Measurements from ENCODE around the gene SLC39A9. TPM values are rescaled to one million over a fixed set of nuclear protein-coding genes. Genes with fewer than 3 reads are reported as not detected.

The SLC39A9 gene
- total RNA-seq, 2 donors from 2014 or later, result 79.7 to 83.1 TPM

DNA sequence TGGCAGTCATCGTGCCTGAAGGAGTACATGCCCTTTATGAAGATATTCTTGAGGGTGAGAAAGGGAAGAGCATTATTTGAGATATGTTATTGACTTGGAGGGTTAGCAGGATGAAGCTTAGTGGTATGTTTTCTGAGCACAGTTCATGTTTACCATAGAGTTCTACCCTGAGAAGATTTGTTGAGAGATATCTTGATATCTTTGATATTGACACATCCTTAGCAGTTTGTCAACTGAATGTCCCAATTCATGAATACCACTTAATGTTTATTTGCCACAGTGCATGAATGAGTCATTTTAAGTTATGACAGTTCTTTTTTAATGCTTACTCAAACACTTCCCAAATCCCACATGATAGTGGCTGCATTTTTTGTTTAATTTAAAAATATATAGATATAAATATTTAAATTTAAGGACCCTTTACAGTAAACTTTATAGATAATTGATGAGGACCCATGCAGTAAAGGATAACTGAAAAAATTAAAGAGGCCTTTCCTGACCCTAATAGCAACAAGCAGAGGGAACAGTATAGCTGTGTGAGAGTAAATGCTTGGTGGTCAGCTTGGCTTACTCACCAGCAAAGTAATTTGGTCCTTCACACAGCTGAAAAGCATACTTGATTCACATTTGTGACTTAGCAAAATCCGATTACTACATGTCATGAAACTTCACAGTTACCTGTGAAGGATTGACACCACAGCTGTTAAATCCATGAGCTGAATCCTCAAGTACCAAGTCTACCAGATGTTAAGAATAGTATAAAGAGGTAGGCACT, 25.8 kb downstream of the SLC39A9 start:
- H3K4me3 ChIP-seq, result no peak overlapping the region

DNA sequence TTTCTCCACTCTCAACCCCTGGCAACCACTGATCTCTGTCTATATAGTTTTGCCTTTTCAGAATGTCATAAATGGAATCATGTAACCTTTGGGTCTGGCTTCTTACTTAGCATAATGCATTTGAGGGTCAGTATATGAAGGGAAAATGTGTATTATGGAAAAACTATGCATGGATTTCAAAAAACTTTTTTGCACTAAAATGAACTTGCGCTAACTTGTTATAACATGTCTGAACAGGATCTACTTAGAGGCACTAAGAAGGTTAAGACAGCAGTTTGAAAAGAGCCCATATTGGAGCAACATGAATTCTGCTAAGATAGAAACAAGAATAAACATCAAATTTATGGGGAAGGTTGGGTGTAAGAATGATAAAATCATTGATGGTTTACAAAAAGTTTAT, 29.1 kb downstream of the SLC39A9 start:
- no peaks in the 10 kb centered on the region for H3K4me1 ChIP-seq
- H3K36me3 ChIP-seq, result no peaks in the 10 kb centered on the region
- H3K9ac ChIP-seq (ENCODE audit: low read depth in 2 of 2, low read length in 2 of 2), result no peak overlapping the region
- no peaks in the 10 kb centered on the region for H3K9me3 ChIP-seq
- H3K4me3 ChIP-seq, result no peak overlapping the region
- no peaks in the 10 kb centered on the region for H3K27me3 ChIP-seq
- H3K27ac ChIP-seq, result no peak overlapping the region
- DNase-seq, result no peak
- intact Hi-C loops (cut with DNase I), result no loop called here
- TF ChIP-seq, protein P1, sequence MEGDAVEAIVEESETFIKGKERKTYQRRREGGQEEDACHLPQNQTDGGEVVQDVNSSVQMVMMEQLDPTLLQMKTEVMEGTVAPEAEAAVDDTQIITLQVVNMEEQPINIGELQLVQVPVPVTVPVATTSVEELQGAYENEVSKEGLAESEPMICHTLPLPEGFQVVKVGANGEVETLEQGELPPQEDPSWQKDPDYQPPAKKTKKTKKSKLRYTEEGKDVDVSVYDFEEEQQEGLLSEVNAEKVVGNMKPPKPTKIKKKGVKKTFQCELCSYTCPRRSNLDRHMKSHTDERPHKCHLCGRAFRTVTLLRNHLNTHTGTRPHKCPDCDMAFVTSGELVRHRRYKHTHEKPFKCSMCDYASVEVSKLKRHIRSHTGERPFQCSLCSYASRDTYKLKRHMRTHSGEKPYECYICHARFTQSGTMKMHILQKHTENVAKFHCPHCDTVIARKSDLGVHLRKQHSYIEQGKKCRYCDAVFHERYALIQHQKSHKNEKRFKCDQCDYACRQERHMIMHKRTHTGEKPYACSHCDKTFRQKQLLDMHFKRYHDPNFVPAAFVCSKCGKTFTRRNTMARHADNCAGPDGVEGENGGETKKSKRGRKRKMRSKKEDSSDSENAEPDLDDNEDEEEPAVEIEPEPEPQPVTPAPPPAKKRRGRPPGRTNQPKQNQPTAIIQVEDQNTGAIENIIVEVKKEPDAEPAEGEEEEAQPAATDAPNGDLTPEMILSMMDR (IDR thresholded peaks at IDR 0.05), result no peak

More for the DNA sequence above, 25.8 kb downstream of the SLC39A9 start:
- intact Hi-C loops (cut with DNase I), result no loop called here
- Histone ChIP-seq H3K27me3 (no peaks in the 10 kb centered on the region), H3K9me3 (no peaks in the 10 kb centered on the region), H3K4me1 (no peaks in the 10 kb centered on the region), H3K27ac (no peak overlapping the region), H3K36me3 (no peaks in the 10 kb centered on the region), H3K9ac (ENCODE audit: low read depth in 2 of 2, low read length in 2 of 2) (no peak overlapping the region)
- TF ChIP-seq, protein P1 (IDR thresholded peaks at IDR 0.05), result no peak
- DNase-seq, result no peak

DNA sequence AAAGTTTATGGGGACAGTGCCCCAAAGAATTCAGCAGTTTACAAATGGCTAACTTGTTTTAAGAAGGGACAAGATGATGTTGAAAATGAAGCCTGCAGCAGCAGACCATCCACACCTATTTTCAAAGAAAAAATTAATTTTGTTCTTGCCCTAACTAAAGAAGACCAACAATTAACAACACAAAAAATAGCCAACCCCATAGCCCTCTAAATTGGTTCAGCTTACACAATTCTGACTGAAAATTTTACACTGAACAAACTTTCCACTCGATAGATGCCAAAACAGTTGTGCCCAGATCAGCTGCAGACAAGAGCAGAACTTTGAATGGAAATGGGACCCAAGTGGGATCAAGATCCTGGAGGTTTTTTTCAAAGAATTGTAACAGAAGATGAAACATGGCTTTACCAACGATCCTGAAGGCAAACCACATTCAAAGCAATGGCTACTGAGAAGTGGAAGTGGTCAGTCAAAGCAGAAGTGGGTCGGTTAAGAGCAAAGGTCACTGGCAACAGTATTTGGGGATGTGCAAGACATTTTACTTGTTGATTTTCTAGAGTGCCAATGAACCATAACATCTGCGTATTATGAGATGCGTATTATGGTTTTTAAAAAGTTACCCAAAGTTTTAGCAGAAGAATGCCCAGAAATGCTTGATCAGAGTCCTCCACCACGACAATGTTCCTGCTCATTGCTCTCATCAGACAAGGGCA, 30.0 kb downstream of the SLC39A9 start:
- intact Hi-C loops (cut with DNase I), result no loop called here
- DNase-seq, result no peak

DNA sequence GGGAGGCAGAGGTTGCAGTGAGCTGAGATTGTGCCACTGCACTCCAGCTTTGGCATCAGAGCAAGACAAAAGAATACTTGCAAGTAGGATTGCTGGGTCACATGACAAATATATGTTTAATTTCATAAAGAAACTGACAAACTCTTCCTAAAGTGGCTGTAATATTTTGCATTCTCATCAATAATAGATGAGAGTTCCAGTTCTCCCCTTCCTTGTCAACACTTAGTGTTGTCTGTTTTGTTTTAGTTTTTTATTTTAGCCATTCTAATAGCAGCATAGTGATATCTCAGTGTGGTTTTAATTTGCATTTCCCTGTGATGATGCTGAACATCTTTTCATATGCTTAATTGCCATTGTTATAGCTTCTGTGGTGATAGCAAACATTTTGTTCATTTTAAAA, 31.2 kb downstream of the SLC39A9 start:
- Histone ChIP-seq H3K9ac (ENCODE audit: low read depth in 2 of 2, low read length in 2 of 2) (no peak overlapping the region), H3K36me3 (no peaks in the 10 kb centered on the region), H3K4me3 (no peak overlapping the region), H3K9me3 (no peaks in the 10 kb centered on the region), H3K4me1 (no peaks in the 10 kb centered on the region), H3K27me3 (no peaks in the 10 kb centered on the region), H3K27ac (no peak overlapping the region)
- intact Hi-C loops (cut with DNase I), result no loop called here
- TF ChIP-seq, protein P1 (IDR thresholded peaks at IDR 0.05), result no peak
- DNase-seq, result no peak

More for the DNA sequence above, 30.0 kb downstream of the SLC39A9 start:
- Histone ChIP-seq H3K27me3 (no peaks in the 10 kb centered on the region), H3K9ac (ENCODE audit: low read depth in 2 of 2, low read length in 2 of 2) (no peak overlapping the region), H3K4me3 (no peak overlapping the region), H3K36me3 (no peaks in the 10 kb centered on the region), H3K4me1 (no peaks in the 10 kb centered on the region), H3K27ac (no peak overlapping the region), H3K9me3 (no peaks in the 10 kb centered on the region)
- TF ChIP-seq, protein P1 (IDR thresholded peaks at IDR 0.05), result no peak

DNA sequence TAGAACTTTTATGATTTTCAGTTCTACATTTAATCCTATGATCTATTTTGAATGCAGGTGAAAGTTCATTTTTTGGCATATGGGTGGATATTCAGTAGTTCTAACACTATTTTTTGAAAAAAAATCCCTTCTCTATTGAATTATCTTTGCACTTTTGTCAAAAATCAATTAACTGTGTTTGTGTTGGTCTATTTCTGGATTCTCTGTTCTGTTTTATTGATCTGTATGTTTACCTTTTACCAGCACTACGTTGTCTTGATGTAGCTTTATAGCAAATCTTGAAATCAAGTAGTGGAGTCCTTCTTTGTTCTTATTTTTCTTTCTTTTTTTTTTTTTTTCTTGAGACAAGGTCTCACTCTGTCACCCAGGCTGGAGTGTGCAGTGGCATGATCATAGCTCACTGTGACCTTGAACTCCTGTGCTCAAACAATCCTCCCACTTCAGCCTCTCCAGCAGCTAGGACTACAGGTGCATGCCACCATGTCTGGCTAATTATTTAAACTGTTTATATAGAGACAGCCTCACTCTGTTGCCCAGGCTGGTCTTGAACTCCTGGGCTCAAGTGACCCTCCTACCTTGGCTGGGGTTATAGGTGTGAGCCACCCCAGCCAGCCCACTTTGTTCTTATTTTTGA, 31.9 kb downstream of the SLC39A9 start:
- TF ChIP-seq, protein P1 (IDR thresholded peaks at IDR 0.05), result no peak
- Histone ChIP-seq H3K27ac (no peak overlapping the region), H3K4me1 (no peaks in the 10 kb centered on the region), H3K36me3 (no peaks in the 10 kb centered on the region), H3K9me3 (no peaks in the 10 kb centered on the region), H3K9ac (ENCODE audit: low read depth in 2 of 2, low read length in 2 of 2) (no peak overlapping the region), H3K27me3 (no peaks in the 10 kb centered on the region), H3K4me3 (no peak overlapping the region)
- no peak for DNase-seq
- intact Hi-C loops (cut with DNase I), result no loop called here

All from colonic mucosa (tissue), 4 donors.